HG03354 (cell line): ENCODE measurements around the gene CATSPERD.
"Not testable (repeated sequence)": the region's sequence is repeated elsewhere in the genome, so short reads cannot be mapped to it uniquely, and the experiment has no call there.

Source experiments
- ATAC-seq: cut with Tn5 transposase; IDR thresholded peaks from one replicate; pipeline ENCODE4 v1.9.1; 2021; ENCODE audit warnings: mild to moderate bottlenecking; ENCODE audit not compliant: unreplicated experiment, poor library complexity, severe bottlenecking

The CATSPERD gene

DNA sequence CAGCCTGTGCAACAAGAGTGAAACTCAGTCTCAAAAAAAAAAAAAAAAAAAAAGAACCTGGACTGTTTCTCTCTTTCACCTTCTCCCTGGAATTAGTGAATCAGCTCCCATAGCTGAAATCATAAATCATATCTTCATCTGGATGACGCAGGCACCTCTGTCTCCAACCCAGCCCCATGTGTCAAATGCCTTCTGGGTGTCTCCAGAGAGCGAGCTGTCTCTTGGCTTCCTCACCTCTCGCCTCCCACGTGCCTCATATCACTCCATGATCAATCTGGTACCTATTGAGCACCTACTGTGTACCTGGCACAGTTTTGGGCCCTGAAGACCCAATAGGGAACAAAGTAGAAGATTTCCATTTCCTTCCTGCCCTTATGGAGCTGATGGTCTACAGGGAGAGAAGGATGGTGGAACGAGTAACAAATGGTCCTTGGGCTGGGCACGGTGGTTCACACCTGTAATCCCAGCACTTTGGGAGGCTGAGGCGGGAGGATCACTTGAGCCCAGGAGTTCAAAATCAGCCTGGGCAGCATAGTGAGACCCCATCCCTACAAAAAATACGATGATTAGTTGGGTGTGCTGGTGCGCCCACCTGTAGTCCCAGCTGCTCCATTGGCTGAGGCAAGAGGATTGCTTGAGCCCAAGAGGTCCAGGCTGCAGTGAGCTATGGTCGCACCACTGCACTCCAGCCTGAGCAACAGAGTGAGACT lies 37.1 kb upstream of the CATSPERD start:
- no peak for ATAC-seq

DNA sequence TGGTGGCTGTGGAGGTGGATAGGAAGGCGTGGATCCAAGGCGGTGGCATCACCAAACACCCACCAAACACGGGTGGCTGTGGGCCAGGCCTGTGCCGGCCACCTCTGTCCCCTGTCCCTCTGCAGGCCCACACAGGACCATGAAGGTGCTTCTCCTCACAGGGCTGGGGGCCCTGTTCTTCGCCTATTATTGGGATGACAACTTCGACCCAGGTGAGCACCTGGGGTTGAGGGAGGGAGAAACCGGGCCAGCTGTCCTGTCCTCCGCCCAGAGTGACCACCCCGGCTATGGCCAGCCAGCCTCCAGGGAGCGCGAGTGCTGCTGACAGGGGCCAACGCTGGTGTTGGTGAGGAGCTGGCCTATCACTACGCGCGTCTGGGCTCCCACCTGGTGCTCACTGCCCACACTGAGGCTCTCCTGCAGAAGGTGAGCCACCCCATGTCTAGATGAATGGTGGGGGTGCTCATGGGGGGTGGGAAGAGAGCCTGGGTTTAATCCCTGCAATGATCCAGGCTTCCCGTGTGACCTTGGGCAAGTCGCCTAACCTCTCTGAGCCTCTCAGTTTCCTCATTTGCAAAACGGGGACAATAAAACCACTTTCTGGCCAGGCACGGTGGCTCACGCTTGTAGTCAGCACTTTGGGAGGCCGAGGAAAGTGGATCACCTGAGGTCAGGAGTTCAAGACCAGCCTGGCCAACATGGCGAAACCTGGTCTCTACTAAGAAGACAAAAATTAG lies 35.6 kb upstream of the CATSPERD start:
- ATAC-seq, result no peak

DNA sequence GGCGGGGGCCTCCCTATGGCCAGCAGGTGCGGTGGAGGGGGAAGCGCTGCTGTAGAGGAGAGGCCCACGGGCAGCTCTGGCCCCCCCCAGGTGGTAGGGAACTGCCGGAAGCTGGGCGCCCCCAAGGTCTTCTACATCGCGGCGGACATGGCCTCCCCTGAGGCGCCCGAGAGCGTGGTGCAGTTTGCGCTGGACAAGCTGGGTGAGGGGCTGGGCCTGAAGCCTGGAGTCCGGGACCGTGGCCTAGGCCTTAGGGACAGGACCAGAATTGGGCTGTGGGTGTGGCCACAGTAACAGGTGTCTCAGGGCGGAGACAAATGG lies 34.2 kb upstream of the CATSPERD start:
- ATAC-seq, result no peak

DNA sequence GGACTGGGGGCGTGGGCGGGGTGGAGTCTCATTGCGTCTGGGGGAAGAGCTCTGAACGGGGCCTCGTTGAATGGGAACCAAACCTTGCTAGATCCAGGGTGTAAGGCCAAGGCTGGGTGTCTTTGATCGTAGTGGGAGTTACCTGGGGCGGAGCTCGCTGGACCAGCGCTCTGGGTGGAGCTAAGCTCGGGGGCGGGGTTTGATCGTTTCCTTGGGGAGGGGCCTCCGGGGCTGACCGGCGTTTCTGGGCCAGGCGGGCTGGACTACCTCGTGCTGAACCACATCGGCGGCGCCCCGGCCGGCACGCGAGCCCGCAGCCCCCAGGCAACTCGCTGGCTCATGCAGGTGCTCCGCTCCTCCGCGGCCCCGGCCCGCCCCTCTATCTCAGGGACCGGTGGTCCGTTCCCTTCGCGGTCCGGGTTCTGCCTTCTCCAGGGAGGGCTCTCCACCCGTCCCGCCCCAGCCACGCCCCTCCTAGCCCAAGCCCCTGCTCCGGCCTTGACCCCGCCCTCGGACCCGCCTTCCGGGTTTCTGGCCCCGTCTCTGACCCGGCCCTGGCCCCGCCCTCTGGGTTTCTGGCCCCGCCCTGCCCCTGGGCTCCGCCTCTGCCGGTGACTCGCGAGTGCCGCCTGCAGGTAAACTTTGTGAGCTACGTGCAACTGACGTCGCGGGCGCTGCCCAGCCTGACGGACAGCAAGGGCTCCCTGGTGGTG lies 33.6 kb upstream of the CATSPERD start:
- ATAC-seq, result peak; percentile 57

DNA sequence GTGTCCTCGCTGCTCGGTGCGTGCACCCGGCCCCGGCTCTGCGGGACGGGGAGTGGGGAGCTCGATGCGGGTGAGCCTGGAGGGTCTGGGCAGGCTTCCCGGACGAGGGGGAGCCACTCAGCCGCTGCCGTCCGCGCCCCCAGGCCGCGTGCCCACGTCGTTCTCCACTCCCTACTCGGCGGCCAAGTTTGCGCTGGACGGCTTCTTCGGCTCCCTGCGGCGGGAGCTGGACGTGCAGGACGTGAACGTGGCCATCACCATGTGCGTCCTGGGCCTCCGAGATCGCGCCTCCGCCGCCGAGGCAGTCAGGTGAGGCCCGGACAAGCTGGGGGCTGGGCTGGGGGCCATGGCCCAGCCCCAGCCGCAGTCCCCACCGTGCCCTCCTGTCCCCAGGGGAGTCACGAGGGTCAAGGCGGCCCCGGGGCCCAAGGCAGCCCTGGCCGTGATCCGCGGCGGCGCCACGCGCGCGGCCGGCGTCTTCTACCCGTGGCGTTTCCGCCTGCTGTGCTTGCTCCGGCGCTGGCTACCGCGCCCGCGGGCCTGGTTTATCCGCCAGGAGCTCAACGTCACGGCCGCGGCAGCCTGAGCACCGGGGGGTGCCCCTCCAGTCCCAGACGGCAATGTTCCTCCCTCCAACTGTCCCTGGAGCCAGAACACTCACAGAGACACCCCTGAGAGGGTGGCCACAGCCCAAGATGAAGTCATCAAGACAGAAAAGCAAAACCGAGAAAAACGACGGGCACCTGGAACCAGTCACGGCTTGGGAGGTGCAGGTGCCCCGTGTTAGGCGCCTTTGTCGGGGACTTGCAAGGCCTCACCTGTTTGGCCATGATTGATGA lies 32.9 kb upstream of the CATSPERD start:
- ATAC-seq, result no peak

DNA sequence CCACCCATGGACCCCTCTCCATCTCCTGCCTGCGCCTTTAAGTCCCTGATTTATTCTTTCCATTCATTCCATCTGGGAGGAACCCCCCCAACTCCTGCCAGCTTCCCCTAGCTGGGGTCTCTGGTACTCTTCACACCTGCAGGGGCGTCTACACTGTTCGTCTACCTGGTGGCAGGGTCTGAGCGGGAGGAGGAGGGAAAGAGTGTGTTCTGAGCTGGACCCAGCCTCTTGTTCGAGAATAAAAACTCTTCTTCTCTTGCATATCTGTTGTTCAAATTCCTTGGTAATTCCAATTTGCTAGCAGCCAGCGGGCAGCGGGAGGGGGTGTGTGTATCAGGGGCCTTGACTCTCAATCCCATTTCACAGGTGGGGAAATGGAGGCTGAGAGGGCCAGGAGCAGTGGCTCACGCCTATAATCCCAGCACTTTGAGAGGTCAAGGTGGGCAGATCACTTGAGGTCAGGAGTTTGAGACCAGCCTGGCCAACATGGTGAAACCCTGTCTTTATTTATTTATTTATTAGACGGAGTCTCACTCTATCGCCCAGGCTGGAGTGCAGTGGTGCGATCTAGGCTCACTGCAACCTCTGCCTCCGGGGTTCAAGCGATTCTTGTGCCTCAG lies 32.1 kb upstream of the CATSPERD start:
- not testable (repeated sequence) for ATAC-seq

DNA sequence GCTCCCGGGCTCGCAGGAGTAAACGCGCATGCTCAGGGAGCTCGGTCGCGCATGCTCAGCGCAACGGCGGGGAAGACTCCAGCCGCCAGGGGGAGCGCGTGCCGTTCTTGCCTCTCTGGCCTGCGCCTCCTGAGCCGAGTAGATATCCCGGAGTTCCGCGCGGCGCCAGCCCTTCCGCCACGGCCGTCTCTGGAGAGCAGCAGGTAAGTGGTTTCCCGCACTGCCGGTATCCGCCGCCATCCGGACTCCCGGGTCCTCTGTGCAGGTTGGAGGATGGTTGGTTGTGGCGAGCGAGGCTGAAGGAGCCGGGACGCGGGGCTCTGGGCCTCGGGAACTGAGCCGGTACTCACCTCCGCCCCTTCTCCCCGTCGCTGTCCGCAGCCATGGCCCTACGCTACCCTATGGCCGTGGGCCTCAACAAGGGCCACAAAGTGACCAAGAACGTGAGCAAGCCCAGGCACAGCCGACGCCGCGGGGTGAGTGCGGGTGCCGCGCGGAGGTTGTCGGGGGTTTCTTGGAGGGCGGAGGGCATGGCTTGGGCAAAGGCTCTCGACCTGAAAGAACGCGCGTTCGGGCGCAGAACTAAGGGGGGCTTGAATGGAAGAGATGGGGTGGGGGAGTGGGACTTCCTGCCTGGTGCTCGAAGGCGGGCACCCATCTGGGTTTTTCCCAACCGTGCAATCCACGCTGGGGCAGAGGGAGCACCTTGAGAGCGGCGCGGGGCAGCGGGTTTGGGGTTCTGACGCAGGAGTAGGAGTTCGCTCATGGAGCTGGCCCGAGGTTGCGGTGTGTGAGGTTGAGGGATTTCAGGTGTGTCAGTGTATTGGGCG lies 30.1 kb upstream of the CATSPERD start, which contains the start of gene RPL36:
RPL36 (plus strand) TSS at position 171 of the 830 bp plus-strand sequence; CDS start at position 384, 213 bp downstream.
- ATAC-seq, result peak; percentile 50

DNA sequence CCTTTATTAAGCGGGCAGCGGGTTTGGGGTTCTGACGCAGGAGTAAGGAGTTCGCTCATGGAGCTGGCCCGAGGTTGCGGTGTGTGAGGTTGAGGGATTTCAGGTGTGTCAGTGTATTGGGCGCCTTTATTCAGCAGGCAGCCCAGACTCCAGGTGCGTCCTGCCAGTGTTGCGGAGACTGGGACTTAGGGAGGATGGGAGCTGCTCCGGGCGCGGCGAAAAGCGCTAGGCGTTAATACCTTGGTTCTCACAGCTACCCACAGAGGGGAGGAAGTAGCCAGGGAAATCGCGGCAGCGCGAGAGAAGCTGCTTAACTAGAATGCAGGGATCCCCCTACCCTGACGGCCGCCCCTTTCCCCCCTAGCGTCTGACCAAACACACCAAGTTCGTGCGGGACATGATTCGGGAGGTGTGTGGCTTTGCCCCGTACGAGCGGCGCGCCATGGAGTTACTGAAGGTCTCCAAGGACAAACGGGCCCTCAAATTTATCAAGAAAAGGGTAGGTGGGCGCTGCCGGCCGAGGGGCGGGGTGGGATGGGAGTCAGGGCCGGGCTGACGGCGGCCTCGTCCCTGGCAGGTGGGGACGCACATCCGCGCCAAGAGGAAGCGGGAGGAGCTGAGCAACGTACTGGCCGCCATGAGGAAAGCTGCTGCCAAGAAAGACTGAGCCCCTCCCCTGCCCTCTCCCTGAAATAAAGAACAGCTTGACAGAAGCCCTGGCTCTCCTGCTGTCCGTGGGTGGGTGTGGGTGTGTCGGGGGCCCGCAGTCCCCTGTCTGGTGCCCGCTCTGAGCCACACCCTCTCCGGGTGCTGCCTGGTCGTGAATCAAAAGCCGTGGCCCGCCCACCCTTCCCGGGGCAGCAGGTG lies 29.2 kb upstream of the CATSPERD start:
- ATAC-seq, result no peak

- no peak for ATAC-seq
Observed at GRCh38 chr19:5691822-5692722, 28.4 kb upstream of the CATSPERD start.

DNA sequence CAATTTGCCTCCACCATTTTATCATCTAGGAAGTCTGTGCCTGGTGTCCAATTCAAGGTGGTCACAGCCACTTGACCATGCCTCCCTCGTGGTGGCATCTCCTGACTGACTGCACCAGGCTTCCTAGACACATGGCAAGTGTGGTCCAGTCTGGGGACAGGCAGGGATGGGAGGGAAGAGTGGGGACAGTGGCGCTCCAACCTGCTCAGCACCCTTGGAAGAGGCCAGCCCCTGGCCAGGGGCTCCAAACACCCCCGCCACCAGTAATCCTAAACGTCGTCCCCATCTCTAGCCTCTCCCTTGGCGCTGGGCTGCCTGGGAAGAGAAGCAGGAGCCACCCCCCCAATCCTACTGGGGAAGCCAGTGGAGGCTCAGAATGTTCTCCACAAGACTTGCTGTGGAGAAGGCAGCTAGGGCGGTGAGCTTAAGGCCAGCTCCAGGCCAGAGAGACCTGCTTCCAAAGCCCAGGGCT lies 27.7 kb upstream of the CATSPERD start:
- no peak for ATAC-seq

GRCh38 chr19:5693195-5694166 lies 27.0 kb upstream of the CATSPERD start:
- ATAC-seq, result no peak

DNA sequence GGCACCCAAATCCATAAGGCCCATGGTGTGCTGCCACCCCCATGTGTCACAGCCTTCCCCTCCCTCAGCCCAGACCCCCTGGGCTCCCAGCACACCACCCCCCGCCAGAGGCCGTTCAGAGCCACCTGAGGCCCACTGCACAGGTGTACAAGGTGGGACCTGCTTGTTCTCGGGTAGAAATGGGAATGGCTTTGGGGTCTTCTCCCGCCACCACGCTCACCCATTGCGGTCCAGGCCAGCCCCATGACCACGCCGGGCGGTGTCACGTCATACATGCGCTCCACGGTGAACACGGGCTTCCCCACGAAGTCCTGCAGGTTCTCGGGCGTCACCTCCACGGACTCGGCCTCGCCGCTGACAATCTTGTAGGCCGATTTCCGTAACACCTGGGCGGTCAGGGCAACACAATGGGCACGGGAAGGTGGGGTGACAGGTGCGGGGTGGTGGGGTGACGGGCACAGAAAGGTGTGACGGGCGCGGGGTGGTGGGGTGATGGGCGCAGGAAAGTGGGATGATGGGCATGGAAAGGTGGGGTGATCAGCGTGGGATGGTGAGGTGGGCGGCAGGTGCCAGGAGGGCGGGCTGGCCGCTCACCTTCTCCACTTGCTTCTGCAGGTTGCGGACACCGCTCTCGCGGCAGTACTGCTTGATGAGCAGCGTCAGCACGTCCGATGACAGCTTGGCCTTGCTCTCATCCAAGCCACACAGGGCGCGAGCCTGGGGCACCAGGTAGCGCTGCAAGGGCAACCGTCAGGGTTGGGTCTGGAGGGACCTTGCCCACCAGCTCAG lies 26.1 kb upstream of the CATSPERD start:
- ATAC-seq, result no peak

GRCh38 chr19:5694956-5695648 lies 25.3 kb upstream of the CATSPERD start:
- no peak for ATAC-seq

GRCh38 chr19:5695649-5696195 lies 24.7 kb upstream of the CATSPERD start:
- no peak for ATAC-seq
